GM12865 (cell line): ENCODE measurements around the gene BOD1.

ENCODE experiments used
- DNase-seq: peaks from one replicate; pipeline ENCODE4 v3.0.0; 2010; ENCODE audit warnings: low read depth
- H3K4me3 ChIP-seq: 2 replicates; pipeline ENCODE4 v1.5.1; 2011; ENCODE audit warnings: mild to moderate bottlenecking, low read depth, low read length, control low read depth
- TF ChIP-seq, protein P1 (sequence below): IDR thresholded peaks from 2 replicates; pipeline ENCODE4 v1.5.1; 2011; ENCODE audit warnings: low read length, control low read depth, low read depth, inconsistent platforms; ENCODE audit not compliant: insufficient read depth; ENCODE audit errors: missing control alignments

BOD1 gene

DNA sequence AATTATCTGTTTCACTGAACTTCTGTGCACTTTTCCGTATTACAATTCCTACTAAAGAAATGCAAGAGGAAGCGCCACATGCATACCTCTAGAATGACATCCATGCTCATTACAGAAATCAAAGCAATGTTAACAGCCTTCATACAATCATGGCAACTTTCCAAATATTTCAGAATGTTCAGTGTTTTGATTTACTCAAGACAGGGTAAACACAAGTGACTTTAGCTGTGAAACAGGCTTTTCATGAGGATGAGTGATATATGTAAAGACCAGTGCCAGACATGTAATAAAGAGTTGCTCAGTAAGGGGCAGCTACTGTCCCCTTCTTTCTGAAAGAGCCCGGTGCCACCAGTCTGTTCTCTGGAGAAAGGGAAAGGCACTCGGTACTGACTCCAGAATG, 4.7 kb downstream of the BOD1 start:
- TF ChIP-seq, protein P1, sequence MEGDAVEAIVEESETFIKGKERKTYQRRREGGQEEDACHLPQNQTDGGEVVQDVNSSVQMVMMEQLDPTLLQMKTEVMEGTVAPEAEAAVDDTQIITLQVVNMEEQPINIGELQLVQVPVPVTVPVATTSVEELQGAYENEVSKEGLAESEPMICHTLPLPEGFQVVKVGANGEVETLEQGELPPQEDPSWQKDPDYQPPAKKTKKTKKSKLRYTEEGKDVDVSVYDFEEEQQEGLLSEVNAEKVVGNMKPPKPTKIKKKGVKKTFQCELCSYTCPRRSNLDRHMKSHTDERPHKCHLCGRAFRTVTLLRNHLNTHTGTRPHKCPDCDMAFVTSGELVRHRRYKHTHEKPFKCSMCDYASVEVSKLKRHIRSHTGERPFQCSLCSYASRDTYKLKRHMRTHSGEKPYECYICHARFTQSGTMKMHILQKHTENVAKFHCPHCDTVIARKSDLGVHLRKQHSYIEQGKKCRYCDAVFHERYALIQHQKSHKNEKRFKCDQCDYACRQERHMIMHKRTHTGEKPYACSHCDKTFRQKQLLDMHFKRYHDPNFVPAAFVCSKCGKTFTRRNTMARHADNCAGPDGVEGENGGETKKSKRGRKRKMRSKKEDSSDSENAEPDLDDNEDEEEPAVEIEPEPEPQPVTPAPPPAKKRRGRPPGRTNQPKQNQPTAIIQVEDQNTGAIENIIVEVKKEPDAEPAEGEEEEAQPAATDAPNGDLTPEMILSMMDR = no peak
- no peak for DNase-seq
- H3K4me3 ChIP-seq = no peak overlapping the region

DNA sequence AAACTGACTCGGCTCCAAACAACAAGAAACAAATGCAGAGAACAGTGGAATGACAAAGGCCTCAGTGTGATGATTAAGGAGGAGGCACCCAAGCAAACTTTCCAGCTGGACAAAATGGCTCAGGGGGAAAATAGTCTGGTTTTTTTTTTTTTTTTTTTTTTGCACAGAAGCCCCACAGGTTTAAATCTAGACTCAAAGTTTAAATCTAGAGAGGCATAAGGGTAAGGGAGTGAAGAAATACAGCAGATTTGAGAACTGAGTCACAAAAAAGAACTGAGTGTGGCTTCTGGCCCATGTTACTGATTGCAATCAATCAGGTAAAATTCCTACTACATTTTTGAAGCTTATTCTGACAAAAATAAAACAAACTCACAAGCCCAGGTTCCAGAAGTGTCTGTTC, 12.3 kb downstream of the BOD1 start:
- TF ChIP-seq, protein P1 = no peak
- no peak for DNase-seq

DNA sequence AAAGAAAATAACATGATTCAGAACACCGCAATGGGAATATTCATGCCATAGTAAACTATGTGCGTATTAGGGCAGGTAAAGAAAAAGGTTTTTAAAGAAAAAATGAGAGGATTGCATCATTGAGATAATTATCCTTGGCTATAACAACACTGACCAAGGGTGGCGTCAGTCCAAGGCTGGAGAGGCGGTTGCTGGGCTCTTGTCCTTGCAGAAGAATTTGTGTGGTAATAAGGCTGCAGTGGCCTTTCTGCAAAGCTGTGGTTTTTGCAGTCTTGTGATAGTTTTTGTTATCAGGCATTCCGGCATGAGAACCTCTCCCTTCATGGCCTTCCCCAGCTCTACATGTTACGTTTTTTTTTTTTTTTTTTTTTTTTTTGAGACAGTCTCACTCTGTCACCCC, 14.0 kb downstream of the BOD1 start:
- H3K4me3 ChIP-seq = no peak overlapping the region
- TF ChIP-seq, protein P1 = no peak
- DNase-seq = no peak

More for the DNA sequence above, 12.3 kb downstream of the BOD1 start:
- no peak overlapping the region for H3K4me3 ChIP-seq

DNA sequence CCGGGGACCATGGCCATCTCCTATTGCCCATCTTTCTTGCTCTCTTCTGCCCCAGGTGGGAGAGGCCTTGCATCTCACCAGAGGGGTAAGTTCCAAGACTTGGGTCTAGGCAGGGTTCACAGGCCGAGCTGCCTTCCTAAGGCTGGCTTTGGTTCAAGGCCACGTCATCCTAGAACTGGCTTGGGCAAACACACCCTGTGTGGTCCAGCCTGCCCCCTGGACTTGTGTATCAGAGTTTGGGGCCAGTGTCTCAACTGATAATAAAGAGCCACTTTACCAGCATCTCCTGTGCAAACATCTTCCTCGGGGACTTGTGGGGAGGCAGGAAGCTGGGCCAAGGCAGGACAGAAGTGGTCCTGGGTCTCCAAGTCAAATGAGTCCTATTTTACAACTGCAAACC, 17.8 kb downstream of the BOD1 start:
- H3K4me3 ChIP-seq = no peak overlapping the region
- TF ChIP-seq, protein P1 = no peak
- DNase-seq = no peak

DNA sequence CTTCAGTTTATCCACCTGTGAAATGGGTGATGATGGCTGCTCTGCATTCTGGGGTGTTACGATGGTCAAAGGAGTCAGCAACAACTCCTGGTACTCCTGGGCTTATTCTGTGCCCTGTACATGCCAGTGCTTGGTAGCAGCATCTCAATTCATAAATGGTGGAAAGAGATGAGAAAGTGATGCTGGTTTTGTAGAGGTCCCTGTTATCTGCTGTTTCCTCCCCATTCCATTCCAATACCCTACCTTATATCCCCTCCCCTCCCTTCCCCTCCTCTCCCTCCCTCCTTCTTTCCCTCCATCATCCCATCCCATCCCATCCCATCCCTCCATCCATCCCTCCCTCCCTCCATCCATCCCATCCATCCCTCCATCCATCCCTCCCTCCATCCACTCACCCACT, 19.1 kb downstream of the BOD1 start:
- DNase-seq = no peak
- no peak overlapping the region for H3K4me3 ChIP-seq
- TF ChIP-seq, protein P1 = no peak

DNA sequence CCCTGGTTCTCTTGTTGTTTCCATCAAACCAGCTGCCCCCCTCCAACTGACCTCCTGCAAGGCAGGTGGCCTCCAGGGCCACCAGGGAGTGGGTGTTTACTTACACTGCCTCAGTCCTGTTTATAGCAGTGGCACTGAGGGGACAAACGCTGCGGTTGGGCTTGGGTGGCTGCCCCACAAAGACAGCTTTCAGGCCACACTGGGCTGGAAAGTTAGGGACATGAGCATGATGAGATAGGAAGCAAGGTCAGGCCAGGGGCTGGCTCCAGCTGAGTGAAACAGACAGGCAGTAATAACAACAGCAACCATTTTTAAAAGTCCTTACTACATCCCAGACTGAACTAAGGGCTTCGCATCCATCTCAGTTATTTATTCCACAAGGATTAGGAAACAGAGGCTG, 20.6 kb downstream of the BOD1 start:
- TF ChIP-seq, protein P1 = no peak
- no peak for DNase-seq
- no peak overlapping the region for H3K4me3 ChIP-seq

DNA sequence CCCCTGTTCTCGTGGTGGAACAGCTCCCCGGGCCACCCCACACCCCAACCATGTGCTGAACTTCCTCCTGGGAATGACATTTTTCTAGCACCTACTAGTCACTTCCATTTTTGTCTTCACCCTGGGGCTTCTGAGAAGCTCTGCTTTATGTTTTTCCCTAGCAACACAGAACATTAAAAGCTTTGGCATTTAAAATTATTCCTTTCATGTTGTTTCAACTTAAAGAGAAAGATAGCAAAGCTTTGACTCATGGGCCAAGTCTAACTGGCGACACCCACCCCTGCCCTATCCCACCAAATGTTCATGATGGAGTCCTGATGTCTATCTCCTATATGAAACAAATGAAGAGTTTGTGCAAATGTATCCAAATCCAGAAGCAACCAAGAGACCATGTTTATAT, 22.4 kb downstream of the BOD1 start:
- TF ChIP-seq, protein P1 = no peak
- DNase-seq = no peak
- no peak overlapping the region for H3K4me3 ChIP-seq
